Immature natural killer cell (primary cell): ENCODE results near the gene KDM5A. TPM values are rescaled to one million over a fixed set of nuclear protein-coding genes. Genes with fewer than 3 reads are reported as not detected.
"Not testable (repeated sequence)": the region's sequence is repeated elsewhere in the genome, so short reads cannot be mapped to it uniquely, and the experiment has no call there.

Experiments
- DNase-seq, 3 donors: peaks; one replicate each; pipeline ENCODE4 v3.0.0; 2022; ENCODE audit warnings: mixed read lengths in 1 of 3
- H3K27ac Mint-ChIP-seq, 6 donors: one replicate each; pipeline ENCODE4 v1.8.0; 2020; ENCODE audit warnings: mixed read lengths in 6 of 6, mild to moderate bottlenecking in 5 of 6, inconsistent platforms in 4 of 6, moderate library complexity in 3 of 6
- H3K27me3 Mint-ChIP-seq, 3 donors: one replicate each; pipeline ENCODE4 v1.8.0; 2020 to 2021; ENCODE audit warnings: low read depth in 3 of 3, mild to moderate bottlenecking in 3 of 3, mixed read lengths in 3 of 3, moderate library complexity in 3 of 3, inconsistent platforms in 1 of 3
- H3K36me3 Mint-ChIP-seq, 3 donors: one replicate each; pipeline ENCODE4 v1.8.0; 2020; ENCODE audit warnings: mixed read lengths in 3 of 3, inconsistent platforms in 2 of 3, mild to moderate bottlenecking in 2 of 3
- H3K4me1 Mint-ChIP-seq, 2 donors: one replicate each; pipeline ENCODE4 v1.8.0; 2020; ENCODE audit warnings: inconsistent platforms in 2 of 2, mild to moderate bottlenecking in 2 of 2, mixed read lengths in 2 of 2, moderate library complexity in 1 of 2
- H3K4me3 Mint-ChIP-seq, 5 donors: one replicate each; pipeline ENCODE4 v1.8.0; 2020; ENCODE audit warnings: mild to moderate bottlenecking in 5 of 5, mixed read lengths in 5 of 5, inconsistent platforms in 3 of 5, moderate library complexity in 3 of 5
- H3K9me3 Mint-ChIP-seq, 6 donors: one replicate each; pipeline ENCODE4 v1.8.0; 2020; ENCODE audit warnings: mild to moderate bottlenecking in 6 of 6, mixed read lengths in 6 of 6, inconsistent platforms in 4 of 6, moderate library complexity in 3 of 6
- polyA plus RNA-seq, 3 donors: library from polyadenylated mRNA; unstranded; fragments of 300-500 nt; fragmentation: Illumina TruSeq; gene quantifications; one replicate each; pipeline ENCODE4 v1.2.3, GENCODE V29; 2021

The KDM5A gene
- polyA plus RNA-seq, 3 donors from 2014 or later: 42.4 to 89.5 (median 59.6) TPM

- H3K27me3 Mint-ChIP-seq: peaks cover 0 to 4% (median 2%) of the 10 kb centered on the region in 3 donors
- no peaks in the 10 kb centered on the region for H3K9me3 Mint-ChIP-seq
- no peak for DNase-seq
- no peak overlapping the region for H3K4me3 Mint-ChIP-seq
- peak overlapping the region in 1 of 6 donors; percentile 48 for H3K27ac Mint-ChIP-seq
- peaks cover 5 to 27% of the 10 kb centered on the region in 2 donors for H3K4me1 Mint-ChIP-seq
- peaks cover 20 to 68% (median 47%) of the 10 kb centered on the region in 3 donors for H3K36me3 Mint-ChIP-seq
Observed at GRCh38 chr12:318759-319515, 70.2 kb downstream of the KDM5A start.

- no peak overlapping the region for H3K4me3 Mint-ChIP-seq
- H3K27me3 Mint-ChIP-seq: peaks cover 0 to 2% (median 0%) of the 10 kb centered on the region in 3 donors
- H3K4me1 Mint-ChIP-seq: peaks cover 12 to 24% of the 10 kb centered on the region in 2 donors
- DNase-seq: no peak
- no peaks in the 10 kb centered on the region for H3K9me3 Mint-ChIP-seq
- H3K27ac Mint-ChIP-seq: peak overlapping the region in 1 of 6 donors; percentile 4
- peaks cover 24 to 76% (median 51%) of the 10 kb centered on the region in 3 donors for H3K36me3 Mint-ChIP-seq
Observed at GRCh38 chr12:308511-308910, 80.6 kb downstream of the KDM5A start.

GRCh38 chr12:307406-307805, 81.7 kb downstream of the KDM5A start:
- Mint-ChIP-seq H3K4me3 (no peak overlapping the region), H3K4me1 (peaks cover 23 to 34% of the 10 kb centered on the region in 2 donors), H3K27ac (peak overlapping the region in 1 of 6 donors; percentile 69), H3K36me3 (peaks cover 25 to 81% (median 48%) of the 10 kb centered on the region in 3 donors), H3K9me3 (no peaks in the 10 kb centered on the region), H3K27me3 (peaks cover 0 to 2% (median 0%) of the 10 kb centered on the region in 3 donors)
- no peak for DNase-seq

GRCh38 chr12:304805-305204, 84.3 kb downstream of the KDM5A start:
- Mint-ChIP-seq H3K9me3 (no peaks in the 10 kb centered on the region), H3K27me3 (peaks cover 0 to 3% (median 0%) of the 10 kb centered on the region in 3 donors), H3K36me3 (peaks cover 40 to 74% (median 44%) of the 10 kb centered on the region in 3 donors), H3K4me1 (peaks cover 49 to 60% of the 10 kb centered on the region in 2 donors), H3K4me3 (no peak overlapping the region), H3K27ac (peak overlapping the region in 4 of 6 donors; percentile 1 to 79 (median 50))
- DNase-seq: no peak

- Mint-ChIP-seq H3K27ac (peak overlapping the region; percentile 51 to 93 (median 74)), H3K36me3 (peaks cover 42 to 66% (median 43%) of the 10 kb centered on the region in 3 donors)
- not testable (repeated sequence) for H3K9me3 Mint-ChIP-seq
Observed at GRCh38 chr12:302766-303165, 86.4 kb downstream of the KDM5A start.

GRCh38 chr12:300166-300565, 89.0 kb downstream of the KDM5A start:
- peaks cover 34 to 56% (median 41%) of the 10 kb centered on the region in 3 donors for H3K36me3 Mint-ChIP-seq
- peak overlapping the region in 4 of 5 donors; percentile 12 to 40 (median 22) for H3K4me3 Mint-ChIP-seq
- not testable (repeated sequence) for H3K9me3 Mint-ChIP-seq, H3K27me3 Mint-ChIP-seq, DNase-seq
- peaks cover 61 to 74% of the 10 kb centered on the region in 2 donors for H3K4me1 Mint-ChIP-seq
- H3K27ac Mint-ChIP-seq: peak overlapping the region; percentile 5 to 72 (median 42)

More at GRCh38 chr12:302766-303165, 86.4 kb downstream of the KDM5A start:
- DNase-seq: peak; percentile 15 to 32 (median 25)
- Mint-ChIP-seq H3K4me3 (peak overlapping the region; percentile 54 to 73 (median 64)), H3K4me1 (peaks cover 62 to 79% of the 10 kb centered on the region in 2 donors)
- H3K27me3 Mint-ChIP-seq: not testable (repeated sequence)

GRCh38 chr12:299511-299910, 89.6 kb downstream of the KDM5A start:
- Mint-ChIP-seq H3K4me1 (peaks cover 59 to 75% of the 10 kb centered on the region in 2 donors), H3K36me3 (peaks cover 37 to 62% (median 47%) of the 10 kb centered on the region in 3 donors), H3K27ac (peak overlapping the region in 2 of 6 donors; percentile 6 to 72)
- not testable (repeated sequence) for DNase-seq, H3K9me3 Mint-ChIP-seq, H3K4me3 Mint-ChIP-seq, H3K27me3 Mint-ChIP-seq

GRCh38 chr12:298059-298458, 91.1 kb downstream of the KDM5A start:
- not testable (repeated sequence) for H3K9me3 Mint-ChIP-seq, DNase-seq, H3K4me3 Mint-ChIP-seq, H3K27me3 Mint-ChIP-seq
- H3K4me1 Mint-ChIP-seq: peaks cover 46 to 68% of the 10 kb centered on the region in 2 donors
- peaks cover 44 to 71% (median 52%) of the 10 kb centered on the region in 3 donors for H3K36me3 Mint-ChIP-seq
- H3K27ac Mint-ChIP-seq: peak overlapping the region in 1 of 6 donors; percentile 51

GRCh38 chr12:295132-295531, 94.0 kb downstream of the KDM5A start:
- no peak for DNase-seq
- peaks cover 0 to 2% (median 0%) of the 10 kb centered on the region in 6 donors for H3K9me3 Mint-ChIP-seq
- no peaks in the 10 kb centered on the region for H3K27me3 Mint-ChIP-seq
- H3K4me3 Mint-ChIP-seq: no peak overlapping the region
- H3K4me1 Mint-ChIP-seq: peaks cover 24 to 61% of the 10 kb centered on the region in 2 donors
- H3K36me3 Mint-ChIP-seq: peaks cover 42 to 65% (median 46%) of the 10 kb centered on the region in 3 donors
- H3K27ac Mint-ChIP-seq: peak overlapping the region in 3 of 6 donors; percentile 17 to 41 (median 38)

- no peaks in the 10 kb centered on the region for H3K9me3 Mint-ChIP-seq
- H3K4me3 Mint-ChIP-seq: no peak overlapping the region
- DNase-seq: no peak
- H3K4me1 Mint-ChIP-seq: peaks cover 7 to 49% of the 10 kb centered on the region in 2 donors
- H3K27ac Mint-ChIP-seq: peak overlapping the region in 2 of 6 donors; percentile 18 to 51
- H3K27me3 Mint-ChIP-seq: no peaks in the 10 kb centered on the region
- H3K36me3 Mint-ChIP-seq: peaks cover 28 to 49% (median 31%) of the 10 kb centered on the region in 3 donors
Observed at GRCh38 chr12:293199-293598, 95.9 kb downstream of the KDM5A start.

- H3K36me3 Mint-ChIP-seq: peaks cover 30 to 49% (median 31%) of the 10 kb centered on the region in 3 donors
- no peaks in the 10 kb centered on the region for H3K27me3 Mint-ChIP-seq
- H3K27ac Mint-ChIP-seq: no peak overlapping the region
- H3K4me3 Mint-ChIP-seq: no peak overlapping the region
- no peaks in the 10 kb centered on the region for H3K9me3 Mint-ChIP-seq
- no peak for DNase-seq
- peaks cover 15 to 56% of the 10 kb centered on the region in 2 donors for H3K4me1 Mint-ChIP-seq
Observed at GRCh38 chr12:292186-292585, 96.9 kb downstream of the KDM5A start.

- H3K27me3 Mint-ChIP-seq: no peaks in the 10 kb centered on the region
- no peak for DNase-seq
- no peaks in the 10 kb centered on the region for H3K9me3 Mint-ChIP-seq
- no peak overlapping the region for H3K4me3 Mint-ChIP-seq
- H3K36me3 Mint-ChIP-seq: peaks cover 27 to 51% (median 30%) of the 10 kb centered on the region in 3 donors
- H3K4me1 Mint-ChIP-seq: peaks cover 25 to 65% of the 10 kb centered on the region in 2 donors
- H3K27ac Mint-ChIP-seq: peak overlapping the region in 1 of 6 donors; percentile 53
Observed at GRCh38 chr12:291153-291723, 97.9 kb downstream of the KDM5A start.

- no peaks in the 10 kb centered on the region for H3K9me3 Mint-ChIP-seq
- H3K36me3 Mint-ChIP-seq: peaks cover 22 to 38% (median 23%) of the 10 kb centered on the region in 3 donors
- no peaks in the 10 kb centered on the region for H3K27me3 Mint-ChIP-seq
- no peak for DNase-seq
- peak overlapping the region in 1 of 6 donors; percentile 2 for H3K27ac Mint-ChIP-seq
- H3K4me3 Mint-ChIP-seq: no peak overlapping the region
- H3K4me1 Mint-ChIP-seq: peaks cover 38 to 73% of the 10 kb centered on the region in 2 donors
Observed at GRCh38 chr12:288687-289086, 100.4 kb downstream of the KDM5A start.
